ENCODE results near the gene DLG1. TPM values are rescaled to one million over a fixed set of nuclear protein-coding genes. Genes with fewer than 3 reads are reported as not detected.
A peak's percentile ranks its signal among the peaks of the same experiment; 100 is the strongest.

Gene DLG1
- total and polyA plus RNA-seq, 9 of the 15 experiments (the other 6 are each of a cell fraction or from before 2014, with no cell fraction given): 9.4 to 63.5 (median 43.6) TPM

GRCh38 chr3:197080344-197080743, 218.1 kb downstream of the DLG1 start:
- TF ChIP-seq ZNF121 (CRISPR knock-in tag; conservative IDR thresholded peaks at IDR 0.05) (peak; percentile 78), COPS2 (conservative IDR thresholded peaks at IDR 0.05) (no peak), FOXJ3 (CRISPR knock-in tag; IDR thresholded peaks at IDR 0.05) (no peak), SP2 (IDR thresholded peaks at IDR 0.05; ENCODE audit: extremely low read depth, low read depth, low read length, poor library complexity, severe bottlenecking) (no peak)
- in situ Hi-C loops (cut with MboI) (no loop called here), intact Hi-C loops (cut with micrococcal nuclease) (no loop called here)
- no peak for ATAC-seq
- H4K20me1 ChIP-seq (replicated peaks; ENCODE audit: control insufficient read depth, insufficient read depth, low read length): no peaks in the 10 kb centered on the region
- no peak overlapping the region for H3K27ac ChIP-seq (ENCODE audit: extremely low read depth, low read depth, low read length)
- no peak overlapping the region for H3K4me3 ChIP-seq
- ChIA-PET CTCF (ENCODE audit: low intra/inter-chr PET ratio) (no interaction called here), POLR2A (interaction anchor here (1.9 kb wide), 1 partner anchor 12 kb away, joined by 6 read pairs; no protein-coding TSS in a partner anchor)
- BruUV-seq (replicated peaks): no TSS peak
- no peak overlapping the region for H3K4me2 ChIP-seq (ENCODE audit: insufficient read depth, low read length)
- no peaks in the 10 kb centered on the region for H3K27me3 ChIP-seq (ENCODE audit: control insufficient read depth in 2 of 2, insufficient read depth in 2 of 2, low read length in 2 of 2)
- WGBS (ENCODE audit: insufficient coverage, low coverage, missing lambda C conversion rate): 88% methylated on average over 7 of the region's 10 CpGs
- no peak for DNase-seq (ENCODE audit: extremely low read depth in 1 of 4, low spot score in 3 of 4)
- no peak overlapping the region for H2AFZ ChIP-seq (ENCODE audit: low read depth, low read length)
- H3K79me2 ChIP-seq (ENCODE audit: control insufficient read depth, insufficient read depth, low read length): no peaks in the 10 kb centered on the region
- no peaks in the 10 kb centered on the region for H3K9me3 ChIP-seq (replicated peaks; ENCODE audit: control insufficient read depth, insufficient read depth, low read depth, low read length)
- H3K9me1 ChIP-seq (ENCODE audit: control insufficient read depth, insufficient read depth, low read length): no peaks in the 10 kb centered on the region
- no peak overlapping the region for H3K9ac ChIP-seq (ENCODE audit: insufficient read depth in 1 of 2, low read depth in 2 of 2, low read length in 2 of 2)
- no peak for FAIRE-seq
- H3K4me1 ChIP-seq (replicated peaks in 1 of 2; ENCODE audit: control insufficient read depth in 2 of 2, insufficient read depth in 2 of 2, low read length in 2 of 2): no peaks in the 10 kb centered on the region
- peaks cover 24% of the 10 kb centered on the region for H3K36me3 ChIP-seq (ENCODE audit: control insufficient read depth, insufficient read depth, low read length)

- BruUV-seq (replicated peaks): no TSS peak
- POLR2A ChIA-PET: interaction anchor here (1.6 kb wide), 1 partner anchor 9 kb away, joined by 4 read pairs; no protein-coding TSS in a partner anchor
These were observed 222.0 kb downstream of the DLG1 start for GRCh38 chr3:197076415-197076814.

More at GRCh38 chr3:197076415-197076814, 222.0 kb downstream of the DLG1 start:
- no peak for ATAC-seq
- Histone ChIP-seq H3K4me2 (ENCODE audit: insufficient read depth, low read length) (no peak overlapping the region), H3K9me1 (ENCODE audit: control insufficient read depth, insufficient read depth, low read length) (no peaks in the 10 kb centered on the region), H2AFZ (ENCODE audit: low read depth, low read length) (no peak overlapping the region), H3K4me1 (replicated peaks in 1 of 2; ENCODE audit: control insufficient read depth in 2 of 2, insufficient read depth in 2 of 2, low read length in 2 of 2) (no peaks in the 10 kb centered on the region), H3K27me3 (ENCODE audit: control insufficient read depth in 2 of 2, insufficient read depth in 2 of 2, low read length in 2 of 2) (no peaks in the 10 kb centered on the region), H3K27ac (ENCODE audit: extremely low read depth, low read depth, low read length) (no peak overlapping the region), H3K4me3 (no peak overlapping the region), H3K9ac (ENCODE audit: insufficient read depth in 1 of 2, low read depth in 2 of 2, low read length in 2 of 2) (no peak overlapping the region), H4K20me1 (replicated peaks; ENCODE audit: control insufficient read depth, insufficient read depth, low read length) (no peaks in the 10 kb centered on the region), H3K36me3 (ENCODE audit: control insufficient read depth, insufficient read depth, low read length) (peaks cover 26% of the 10 kb centered on the region; the same call in 1 of the 3 replicates), H3K9me3 (replicated peaks; ENCODE audit: control insufficient read depth, insufficient read depth, low read depth, low read length) (no peaks in the 10 kb centered on the region), H3K79me2 (ENCODE audit: control insufficient read depth, insufficient read depth, low read length) (no peaks in the 10 kb centered on the region)
- CTCF ChIA-PET (ENCODE audit: low intra/inter-chr PET ratio): no interaction called here
- no peak for FAIRE-seq
- WGBS (ENCODE audit: insufficient coverage, low coverage, missing lambda C conversion rate): 96% methylated on average over 4 of the region's 4 CpGs
- TF ChIP-seq TRIM24 (IDR thresholded peaks at IDR 0.05): no peak
- peak; percentile 69 for TF ChIP-seq RFX1 (IDR thresholded peaks at IDR 0.05)
- no peak for TF ChIP-seq NELFE (IDR thresholded peaks at IDR 0.05; ENCODE audit: insufficient read depth, insufficient read length)
- TF ChIP-seq GATA2 (CRISPR knock-in tag; IDR thresholded peaks at IDR 0.05): no peak
- intact Hi-C loops (cut with micrococcal nuclease): no loop called here
- in situ Hi-C loops (cut with MboI): no loop called here
- DNase-seq (ENCODE audit: extremely low read depth in 1 of 4, low spot score in 3 of 4): no peak
